H9 (cell line): ENCODE results near the gene GPR143. TPM values are rescaled to one million over a fixed set of nuclear protein-coding genes. Genes with fewer than 3 reads are reported as not detected.

Experiments used
- DNase-seq: peaks from one replicate; pipeline ENCODE4 v3.0.0-alpha.2; 2017
- H2AFZ ChIP-seq: one replicate; pipeline ENCODE4 v1.6.1; 2013; ENCODE audit warnings: mild to moderate bottlenecking, low read length, control low read depth, moderate library complexity
- H2AK5ac ChIP-seq: 2 replicates; pipeline ENCODE4 v1.6.1; 2013; ENCODE audit warnings: low read length, control low read depth, mixed read lengths; ENCODE audit not compliant: insufficient read length
- H2BK120ac ChIP-seq: one replicate; pipeline ENCODE4 v1.6.1; 2013; ENCODE audit warnings: low read depth, mild to moderate bottlenecking, low read length, control low read depth, inconsistent platforms; ENCODE audit not compliant: poor library complexity, severe bottlenecking
- H2BK12ac ChIP-seq: 2 replicates; pipeline ENCODE4 v1.6.1; 2013; ENCODE audit warnings: low read length, control low read depth, mixed read lengths, low read depth; ENCODE audit not compliant: insufficient read length
- H2BK15ac ChIP-seq: 2 replicates; pipeline ENCODE4 v1.6.1; 2013; ENCODE audit warnings: low read depth, low read length, control low read depth
- H2BK20ac ChIP-seq: one replicate; pipeline ENCODE4 v1.6.1; 2013; ENCODE audit warnings: low read depth, mild to moderate bottlenecking, low read length, control low read depth, inconsistent platforms; ENCODE audit not compliant: poor library complexity, severe bottlenecking
- H2BK5ac ChIP-seq: 2 replicates; pipeline ENCODE4 v1.6.1; 2013; ENCODE audit warnings: low read length, control low read depth, mixed read lengths; ENCODE audit not compliant: insufficient read length
- H3K14ac ChIP-seq: 2 replicates; pipeline ENCODE4 v1.6.1; 2013; ENCODE audit warnings: low read length, control low read depth; ENCODE audit not compliant: insufficient read depth
- H3K18ac ChIP-seq: 2 replicates; pipeline ENCODE4 v1.6.1; 2013; ENCODE audit warnings: low read depth, mild to moderate bottlenecking, mixed read lengths, low read length, control low read depth; ENCODE audit not compliant: insufficient read length
- H3K23ac ChIP-seq: 2 replicates; pipeline ENCODE4 v1.6.1; 2013; ENCODE audit warnings: low read length, control low read depth, mixed read lengths, low read depth; ENCODE audit not compliant: insufficient read length
- H3K23me2 ChIP-seq: 2 replicates; pipeline ENCODE4 v1.6.1; 2013; ENCODE audit warnings: low read depth, mild to moderate bottlenecking, mixed read lengths, low read length, control low read depth; ENCODE audit not compliant: insufficient read length, poor library complexity, severe bottlenecking
- H3K27ac ChIP-seq: 2 replicates; pipeline ENCODE4 v1.5.1; 2013; ENCODE audit warnings: low read length, control low read depth, mixed read lengths, low read depth; ENCODE audit not compliant: insufficient read length
- H3K27me3 ChIP-seq: 2 replicates; pipeline ENCODE4 v1.6.1; 2013; ENCODE audit warnings: low read length, control low read depth, inconsistent platforms; ENCODE audit not compliant: insufficient read depth
- H3K4ac ChIP-seq: 2 replicates; pipeline ENCODE4 v1.6.1; 2013; ENCODE audit warnings: low read depth, mild to moderate bottlenecking, control low read depth, inconsistent platforms, low read length, moderate library complexity
- H3K4me1 ChIP-seq: 2 replicates; pipeline ENCODE4 v1.6.1; 2013; ENCODE audit warnings: low read length, control low read depth, inconsistent platforms; ENCODE audit not compliant: insufficient read depth
- H3K4me2 ChIP-seq: 2 replicates; pipeline ENCODE4 v1.6.1; 2013; ENCODE audit warnings: low read length, control low read depth, mixed read lengths; ENCODE audit not compliant: insufficient read length, insufficient read depth
- H3K56ac ChIP-seq: 2 replicates; pipeline ENCODE4 v1.6.1; 2013; ENCODE audit warnings: low read depth, mild to moderate bottlenecking, mixed read lengths, low read length, control low read depth; ENCODE audit not compliant: insufficient read length
- H3K79me1 ChIP-seq: 2 replicates; pipeline ENCODE4 v1.6.1; 2013; ENCODE audit warnings: low read depth, mild to moderate bottlenecking, moderate library complexity, low read length, control low read depth, inconsistent platforms; ENCODE audit not compliant: insufficient read depth, poor library complexity, severe bottlenecking
- H3K79me2 ChIP-seq: 2 replicates; pipeline ENCODE4 v1.6.1; 2013; ENCODE audit warnings: low read length, control low read depth, inconsistent platforms; ENCODE audit not compliant: insufficient read depth
- H3K9ac ChIP-seq: 2 replicates; pipeline ENCODE4 v1.6.1; 2013; ENCODE audit warnings: low read length, control low read depth, mixed read lengths; ENCODE audit not compliant: insufficient read length; ENCODE audit errors: extremely low read depth
- H3K9me3 ChIP-seq: one replicate; pipeline ENCODE4 v1.6.1; 2013; ENCODE audit warnings: low read depth, low read length, inconsistent platforms; ENCODE audit not compliant: control insufficient read depth
- H3T11ph ChIP-seq: one replicate; pipeline ENCODE4 v1.6.1; 2013; ENCODE audit warnings: mild to moderate bottlenecking, low read length, control low read depth, inconsistent platforms
- H4K20me1 ChIP-seq: one replicate; pipeline ENCODE4 v1.6.1; 2013; ENCODE audit not compliant: control insufficient read depth, insufficient read length, insufficient read depth
- H4K5ac ChIP-seq: 2 replicates; pipeline ENCODE4 v1.6.1; 2013; ENCODE audit warnings: low read depth, mild to moderate bottlenecking, mixed read lengths, low read length, control low read depth; ENCODE audit not compliant: insufficient read length
- H4K8ac ChIP-seq: replicated peaks from 2 replicates; pipeline ENCODE4 v1.6.1; 2013; ENCODE audit warnings: low read length, control low read depth, mixed read lengths, low read depth; ENCODE audit not compliant: insufficient read length
- H4K91ac ChIP-seq: 2 replicates; pipeline ENCODE4 v1.6.1; 2013; ENCODE audit warnings: low read depth, mild to moderate bottlenecking, moderate library complexity, mixed read lengths, low read length, control low read depth; ENCODE audit not compliant: insufficient read length
- H3K27ac Mint-ChIP-seq, 3 experiments: 2 replicates in 2 of 3; 3 replicates in 1 of 3; pipeline ENCODE4 v1.8.0; 2020 to 2021; ENCODE audit warnings: mixed read lengths in 3 of 3, mild to moderate bottlenecking in 1 of 3, moderate library complexity in 1 of 3
- H3K27me3 Mint-ChIP-seq: 2 replicates; pipeline ENCODE4 v1.8.0; 2021; ENCODE audit warnings: low read depth, mild to moderate bottlenecking, moderate library complexity, mixed read lengths
- H3K36me3 Mint-ChIP-seq, 3 experiments: 2 replicates in 2 of 3; 3 replicates in 1 of 3; pipeline ENCODE4 v1.8.0; 2020 to 2021; ENCODE audit warnings: low read depth in 3 of 3, mixed read lengths in 3 of 3; ENCODE audit not compliant: insufficient read depth in 1 of 3
- H3K4me1 Mint-ChIP-seq, 2 experiments: 2 replicates each; pipeline ENCODE4 v1.8.0; 2020; ENCODE audit warnings: mixed read lengths in 2 of 2
- H3K4me3 Mint-ChIP-seq, 2 experiments: 2 replicates in 1 of 2; 3 replicates in 1 of 2; pipeline ENCODE4 v1.8.0; 2020 to 2021; ENCODE audit warnings: mild to moderate bottlenecking in 2 of 2, mixed read lengths in 2 of 2, moderate library complexity in 1 of 2
- H3K9me3 Mint-ChIP-seq, 2 experiments: 2 replicates in 1 of 2; 3 replicates in 1 of 2; pipeline ENCODE4 v1.8.0; 2020; ENCODE audit warnings: mild to moderate bottlenecking in 2 of 2, mixed read lengths in 2 of 2, moderate library complexity in 1 of 2
- CTCF ChIP-seq: fragments of 200-600 bp; sonication (generic); conservative IDR thresholded peaks from 3 replicates; pipeline ENCODE4 v1.8.0; 2021; ENCODE audit warnings: antibody characterized with exemption, mild to moderate bottlenecking
- WGBS: extraction: QIAGEN DNeasy Blood & Tissue Kit; methylation state at CpG from one replicate; pipeline ENCODE4 v1.1.7; 2013; ENCODE audit warnings: missing lambda C conversion rate, low lambda C conversion rate, mixed read lengths; ENCODE audit not compliant: insufficient read length; ENCODE audit errors: extremely low coverage; 5-methylcytosine and 5-hydroxymethylcytosine counted together
- total RNA-seq: library from RNA; stranded (reverse); gene quantifications from 2 replicates; pipeline ENCODE4 v1.2.1, GENCODE V29; 2021

The GPR143 gene
- total RNA-seq, 1 experiment from 2014 or later: 7.1 TPM

GRCh38 chrX:9710332-9710731 lies 55.3 kb downstream of the GPR143 start:
- Histone ChIP-seq H3K4me1 (0 out of 2 replicates have a peak, but pooled peaks cover 3% of the 10 kb centered on the region), H3K23ac (no peak overlapping the region), H3K79me2 (no peaks in the 10 kb centered on the region), H2BK12ac (no peak overlapping the region), H3K9ac (no peak overlapping the region), H3K27me3 (no peaks in the 10 kb centered on the region), H3K9me3 (no peaks in the 10 kb centered on the region), H4K5ac (no peak overlapping the region), H3K4ac (no peak overlapping the region), H2AFZ (no peak overlapping the region), H3K27ac (no peak overlapping the region), H3K14ac (no peak overlapping the region), H3K4me2 (no peak overlapping the region), H4K91ac (no peak overlapping the region), H2BK15ac (no peak overlapping the region), H3K79me1 (no peaks in the 10 kb centered on the region), H4K20me1 (no peaks in the 10 kb centered on the region), H2BK120ac (no peak overlapping the region), H3K18ac (no peak overlapping the region), H3K56ac (no peak overlapping the region), H2AK5ac (no peak overlapping the region), H3T11ph (no peak overlapping the region), H2BK5ac (no peak overlapping the region), H4K8ac (no peak overlapping the region), H2BK20ac (no peak overlapping the region), H3K23me2 (no peaks in the 10 kb centered on the region)
- H3K36me3 Mint-ChIP-seq: peaks cover 54 to 68% (median 57%) of the 10 kb centered on the region in 3 experiments
- H3K27ac Mint-ChIP-seq: no peak overlapping the region
- WGBS: no CpG with 5 or more reads among the region's 8 CpGs
- H3K27me3 Mint-ChIP-seq: peaks cover 3% of the 10 kb centered on the region; the same call in 1 of the 2 replicates
- no peak for TF ChIP-seq CTCF
- no peak overlapping the region for H3K4me3 Mint-ChIP-seq
- peaks cover 16 to 53% of the 10 kb centered on the region in 2 experiments for H3K9me3 Mint-ChIP-seq
- no peak for DNase-seq
- peaks cover 5 to 7% of the 10 kb centered on the region in 2 experiments for H3K4me1 Mint-ChIP-seq
